GM18951 (cell line): ENCODE results near the gene GALNT2.

Experiments used
- POLR2A ChIP-seq: IDR thresholded peaks from 4 replicates; pipeline ENCODE4 v1.6.1; 2011; ENCODE audit warnings: mild to moderate bottlenecking; ENCODE audit not compliant: insufficient read length, insufficient read depth; ENCODE audit errors: extremely low read depth
- in situ Hi-C: fragments of 300-500 bp; cut with MboI; formaldehyde crosslinking; loops from one replicate; pipeline ENCODE4 v1.12.0; 2022; ENCODE audit warnings: low sequenced_read_pairs, mixed read lengths, inconsistent platforms; ENCODE audit not compliant: unreplicated experiment

The GALNT2 gene

DNA sequence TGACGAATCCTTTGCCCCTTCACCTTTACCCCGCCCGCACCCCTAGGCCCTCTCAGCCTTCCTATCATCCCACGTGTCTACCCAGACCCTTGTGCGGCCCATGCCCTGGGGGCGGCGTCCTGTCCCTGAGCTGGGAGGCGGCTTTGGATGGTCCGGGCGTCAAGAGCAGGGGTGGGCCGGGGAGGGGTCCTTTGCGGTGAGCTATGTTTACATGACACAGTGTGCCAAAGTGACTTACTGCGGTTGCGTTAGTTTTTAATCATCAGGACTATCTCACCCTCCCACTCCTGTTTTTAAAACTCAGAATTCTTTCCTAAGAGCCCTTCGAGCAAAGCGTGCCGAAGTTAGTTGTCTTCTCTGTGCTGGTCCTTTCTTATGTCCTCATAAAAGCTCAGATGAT lies 214.5 kb downstream of the GALNT2 start:
- in situ Hi-C loops = no loop called here

DNA sequence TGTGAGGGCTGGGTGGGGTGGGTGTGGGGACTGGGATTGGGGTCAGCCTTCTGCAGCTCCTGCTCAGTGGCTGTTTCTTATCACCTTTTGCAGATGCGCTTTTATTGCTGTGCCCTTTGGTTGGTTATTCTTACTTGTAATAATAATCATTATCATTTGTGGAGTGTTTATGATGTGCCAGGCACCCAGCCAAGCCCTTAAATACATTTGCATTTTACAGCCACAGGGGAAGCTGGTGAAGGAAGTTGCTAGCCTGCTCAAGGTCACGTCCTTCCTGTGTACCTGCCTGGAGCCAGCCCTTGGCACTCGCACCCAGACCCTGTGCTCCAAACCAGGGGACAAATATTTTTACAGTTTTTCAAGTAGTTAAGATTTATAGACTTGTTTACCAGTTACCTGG lies 215.1 kb downstream of the GALNT2 start:
- no peak for TF ChIP-seq POLR2A
- in situ Hi-C loops = no loop called here

More for the DNA sequence above, 214.5 kb downstream of the GALNT2 start:
- no peak for TF ChIP-seq POLR2A

DNA sequence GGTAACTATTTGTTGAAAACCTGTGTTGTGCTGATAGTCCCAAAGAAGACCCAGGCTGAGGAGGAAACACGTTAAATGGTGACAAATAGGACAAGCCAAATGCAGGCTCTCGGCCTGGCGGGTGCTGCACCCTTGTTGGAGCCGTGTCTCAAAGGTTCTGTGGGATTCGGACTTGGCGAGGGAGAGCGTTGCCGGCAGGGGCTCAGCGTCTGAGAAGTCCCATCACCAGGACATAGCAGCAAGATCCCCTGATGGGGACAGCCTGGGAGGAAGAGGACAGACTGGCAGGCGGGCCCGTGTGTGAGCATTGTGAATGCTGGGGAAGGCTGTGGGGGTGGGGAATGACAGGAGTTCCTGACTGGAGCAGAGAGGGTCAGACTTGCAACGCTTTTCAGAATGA lies 216.6 kb downstream of the GALNT2 start:
- TF ChIP-seq POLR2A = no peak
- in situ Hi-C loops = no loop called here

DNA sequence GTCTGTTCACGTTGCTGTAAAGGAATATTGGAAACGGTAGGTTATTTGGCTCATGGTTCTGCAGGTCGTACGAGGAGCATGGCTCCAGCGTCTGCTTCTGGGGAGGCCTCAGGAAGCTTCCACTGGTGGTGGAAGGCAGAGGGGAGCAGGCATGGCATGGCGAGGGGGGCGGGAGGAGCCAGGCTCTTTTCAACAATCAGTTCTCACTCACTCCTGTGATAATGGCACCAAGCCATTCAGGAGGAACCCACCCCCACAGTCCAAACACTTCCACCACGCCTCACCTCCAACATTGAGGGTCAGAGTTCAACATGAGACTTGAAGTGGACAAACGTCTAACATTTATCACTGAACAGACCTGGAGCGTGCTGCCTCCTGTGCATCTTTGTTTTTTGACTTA lies 217.9 kb downstream of the GALNT2 start:
- TF ChIP-seq POLR2A = no peak
- in situ Hi-C loops = no loop called here

DNA sequence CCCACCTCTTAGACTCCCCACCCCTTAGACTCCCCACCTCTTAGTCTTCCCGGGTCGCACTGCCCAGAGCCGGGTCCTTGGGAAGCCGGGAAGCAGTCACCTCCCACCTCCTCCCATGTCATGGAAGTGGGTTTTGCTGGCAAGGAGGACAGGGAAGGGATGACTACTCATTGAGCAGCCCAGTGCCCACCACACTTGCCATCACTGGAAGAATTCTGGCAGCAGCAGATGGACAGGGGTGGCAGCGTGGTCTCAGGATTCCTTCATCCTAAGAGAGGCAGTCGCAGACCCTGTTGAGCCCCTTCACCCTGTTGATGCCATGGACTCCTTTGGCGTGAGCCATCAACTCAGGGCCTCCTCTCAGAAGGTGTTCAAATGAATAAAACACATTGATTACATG lies 218.3 kb downstream of the GALNT2 start:
- TF ChIP-seq POLR2A = no peak
- in situ Hi-C loops = no loop called here

DNA sequence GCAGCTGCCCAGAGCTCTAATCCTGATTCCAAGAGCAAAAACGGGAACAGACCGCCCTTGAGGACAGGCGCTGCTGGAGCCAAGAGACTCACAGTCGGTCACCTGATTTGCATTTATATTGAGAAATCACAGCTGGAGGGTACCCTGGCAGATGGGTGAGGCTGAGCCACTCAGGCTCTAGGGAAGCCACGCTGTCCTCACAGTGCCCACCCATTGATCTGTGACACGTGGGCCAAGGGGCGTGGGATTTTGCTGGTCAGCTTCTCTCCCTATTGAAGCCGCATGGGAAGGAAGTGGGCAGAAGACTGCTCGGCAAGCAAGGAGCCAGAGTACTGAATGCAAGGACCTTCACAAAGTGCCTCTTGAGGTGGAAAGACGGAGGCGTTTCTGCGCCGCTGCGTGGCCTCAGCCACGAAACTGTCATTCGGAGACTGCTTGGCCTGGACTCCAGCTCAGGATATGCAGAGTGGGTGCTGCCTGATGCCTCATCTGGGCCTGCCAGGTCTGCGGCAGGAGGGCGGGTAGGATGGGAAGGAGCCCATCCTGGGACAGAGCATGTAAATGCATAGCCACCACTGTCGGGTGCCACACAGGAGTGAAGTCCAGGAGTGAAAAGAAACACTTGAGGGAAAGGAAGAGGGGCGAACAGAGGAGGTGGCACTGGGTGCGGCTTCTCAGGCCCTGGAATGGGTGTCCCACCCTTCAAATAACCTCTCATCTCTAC lies 219.3 kb downstream of the GALNT2 start:
- TF ChIP-seq POLR2A = no peak
- in situ Hi-C loops = no loop called here

DNA sequence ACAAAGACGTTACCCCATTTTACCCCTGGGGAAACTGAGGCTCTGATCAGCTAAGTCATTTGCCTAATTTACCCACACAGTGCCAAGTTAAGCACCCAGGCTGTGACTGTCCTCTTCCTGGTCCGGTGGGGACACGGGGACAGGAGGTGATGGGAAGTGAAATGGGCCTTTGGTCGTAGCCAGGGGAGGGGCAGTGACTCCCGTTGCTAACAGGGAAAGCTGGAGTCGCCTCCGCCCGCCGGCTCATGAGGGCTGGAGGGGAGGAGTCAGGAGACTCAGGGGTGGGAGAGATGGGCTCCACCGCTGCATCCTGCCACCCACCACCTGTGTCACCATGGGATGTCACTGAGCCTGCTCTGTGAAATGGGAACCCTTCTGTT lies 219.8 kb downstream of the GALNT2 start:
- in situ Hi-C loops = no loop called here
- TF ChIP-seq POLR2A = no peak

DNA sequence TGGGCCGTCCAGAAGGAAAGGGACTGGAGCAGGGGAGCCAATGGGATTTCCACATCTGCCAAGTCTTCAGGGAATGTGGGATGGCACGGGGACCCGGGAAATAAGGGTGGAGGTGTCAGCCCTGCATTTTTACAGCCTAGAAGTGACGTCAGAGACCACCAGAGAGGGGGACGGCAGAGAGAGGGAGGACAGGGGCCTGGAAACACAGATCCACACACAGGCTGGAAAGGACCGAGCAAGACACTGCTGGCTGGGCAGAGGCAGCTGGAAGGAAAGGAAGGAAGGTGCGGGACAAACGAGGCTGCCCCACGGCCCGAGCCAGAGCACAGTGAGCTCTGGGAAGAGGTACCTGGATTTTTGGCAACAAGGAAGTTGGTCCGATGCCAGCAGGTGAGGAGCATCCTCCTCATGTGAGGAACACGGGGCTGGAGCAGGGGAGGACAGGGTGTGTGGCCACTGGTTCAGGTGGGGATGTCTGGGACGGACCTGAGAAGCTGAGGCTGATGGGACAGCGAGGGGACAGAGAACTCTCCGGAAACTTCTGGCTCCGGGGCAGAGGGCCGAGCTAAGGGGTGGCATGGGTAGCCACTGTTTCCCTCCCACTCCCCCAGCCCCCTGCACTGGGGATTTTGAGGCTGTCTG lies 220.8 kb downstream of the GALNT2 start:
- TF ChIP-seq POLR2A = no peak
- in situ Hi-C loops = no loop called here

DNA sequence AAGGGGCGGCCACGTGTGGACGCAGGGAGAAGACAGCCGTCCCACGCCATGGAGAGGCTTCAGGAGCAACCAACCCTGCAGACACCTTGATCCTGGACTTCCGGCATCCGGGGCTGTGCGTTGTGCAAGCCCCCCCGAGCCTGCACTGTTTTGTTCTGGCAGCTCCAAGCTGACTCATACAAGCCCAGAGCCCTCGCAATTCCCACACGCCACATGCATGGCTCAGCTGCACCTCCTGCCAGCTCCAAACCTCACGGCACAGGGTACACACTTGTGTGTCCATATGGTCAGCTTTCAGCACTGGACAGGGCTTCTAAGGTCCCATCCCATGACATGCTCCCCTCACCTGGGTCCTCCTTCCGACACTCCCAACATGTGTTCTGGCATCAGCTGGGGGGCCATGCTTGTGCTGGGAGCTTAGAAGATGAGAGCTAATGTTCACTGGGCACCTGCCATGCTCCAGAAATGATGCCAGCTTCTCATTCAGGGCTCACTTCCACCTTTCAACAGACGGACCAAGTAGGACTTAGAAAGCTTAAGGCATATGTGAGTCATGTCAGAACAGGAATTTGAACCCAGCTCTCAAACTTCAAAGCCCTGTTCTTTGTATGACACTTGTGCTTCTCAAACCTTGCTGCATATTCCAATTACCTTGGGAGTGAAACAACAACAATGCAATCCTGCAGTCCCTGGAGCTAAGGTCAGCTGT lies 221.8 kb downstream of the GALNT2 start:
- TF ChIP-seq POLR2A = no peak
- in situ Hi-C loops = no loop called here

DNA sequence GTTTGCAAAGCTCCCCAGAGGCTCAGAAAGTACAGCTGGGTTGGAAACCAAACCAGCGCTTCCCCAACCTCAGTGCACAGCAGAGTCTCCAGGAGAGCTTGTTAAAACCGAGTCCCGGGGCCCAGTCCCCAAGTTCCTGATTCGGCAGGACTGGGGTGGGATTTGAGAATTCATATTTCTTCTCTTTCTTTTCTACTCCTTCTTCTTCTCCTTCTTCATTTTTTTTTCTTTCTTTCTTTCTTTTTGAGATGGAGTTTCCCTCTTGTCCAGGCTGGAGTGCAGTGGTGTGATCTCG lies 222.3 kb downstream of the GALNT2 start:
- in situ Hi-C loops = no loop called here
- TF ChIP-seq POLR2A = no peak

DNA sequence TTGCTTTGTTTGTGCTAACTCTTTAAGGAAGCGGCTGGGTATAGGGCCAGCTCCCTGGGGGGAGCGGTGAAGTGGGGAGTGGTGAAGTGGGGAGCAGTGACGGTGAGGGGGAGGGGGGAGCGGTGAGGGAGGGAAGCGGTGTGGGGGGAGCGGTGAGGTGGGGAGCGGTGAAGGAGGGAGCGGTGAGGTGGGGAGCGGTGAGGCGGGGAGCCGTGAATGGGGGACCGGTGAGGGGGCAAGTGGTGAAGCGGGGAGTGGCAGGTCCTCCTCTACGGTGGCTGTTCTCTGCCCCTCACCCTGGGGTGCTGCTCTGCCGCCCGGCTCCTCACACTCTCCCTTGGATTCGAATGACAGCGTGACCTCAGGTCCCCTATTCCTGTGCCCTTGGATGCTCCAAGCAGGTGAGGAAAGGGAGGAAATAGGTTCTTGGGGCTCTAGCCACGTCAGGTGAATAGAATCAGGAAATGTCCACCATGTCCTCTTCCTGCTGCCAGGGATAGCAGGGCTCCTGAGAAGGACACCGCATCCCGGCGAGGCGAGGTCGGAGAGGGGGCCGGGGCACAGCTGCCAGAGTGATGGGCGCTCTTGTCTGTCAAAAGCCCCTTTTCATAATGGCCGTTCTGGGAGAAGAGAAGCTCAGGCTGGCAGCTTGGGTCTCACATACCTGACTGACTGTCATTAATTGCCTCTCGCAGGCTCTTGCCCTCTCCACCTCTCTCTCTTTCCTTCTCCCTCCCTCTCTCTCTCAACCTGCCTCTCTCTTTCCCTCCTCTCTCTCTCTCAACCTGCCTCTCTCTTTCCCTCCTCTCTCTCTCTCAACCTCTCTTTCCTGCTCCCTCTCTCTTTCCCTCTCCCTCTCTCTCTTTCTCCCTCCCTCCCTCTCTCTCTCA lies 224.9 kb downstream of the GALNT2 start:
- in situ Hi-C loops = no loop called here
- no peak for TF ChIP-seq POLR2A

DNA sequence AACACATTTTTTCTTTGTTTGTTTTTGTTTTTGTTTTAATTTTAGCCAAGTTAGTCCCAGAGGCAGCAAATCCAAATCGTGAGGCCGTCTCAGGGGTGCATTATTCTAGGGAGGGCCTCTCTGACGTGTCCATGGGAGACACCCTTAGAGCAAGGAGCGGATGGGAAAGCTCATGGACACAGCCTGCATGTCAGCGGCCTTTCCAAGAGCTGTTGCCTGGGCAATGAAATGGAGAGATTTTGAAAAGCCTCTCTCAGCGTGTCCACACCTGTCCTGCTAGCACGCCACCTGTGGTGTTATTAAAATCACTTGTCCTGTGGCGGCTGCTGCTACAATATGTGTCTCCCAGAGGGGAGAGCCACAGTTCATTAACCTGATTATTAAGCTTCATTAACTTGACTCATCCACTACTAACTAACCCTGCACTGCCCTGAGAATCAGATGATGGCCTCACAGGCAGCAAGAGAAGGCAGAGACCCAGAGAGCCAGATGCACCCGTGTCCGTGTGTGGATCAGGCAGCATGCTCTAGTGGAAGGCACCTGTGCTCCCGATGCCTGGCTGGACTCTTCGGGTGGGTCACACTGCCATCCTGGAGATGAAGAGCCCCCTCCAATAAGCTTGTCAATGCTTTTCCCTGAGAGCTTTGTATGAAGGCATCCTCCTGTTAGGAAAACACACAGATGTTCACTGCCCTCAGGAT lies 225.8 kb downstream of the GALNT2 start:
- no peak for TF ChIP-seq POLR2A
- in situ Hi-C loops = no loop called here

DNA sequence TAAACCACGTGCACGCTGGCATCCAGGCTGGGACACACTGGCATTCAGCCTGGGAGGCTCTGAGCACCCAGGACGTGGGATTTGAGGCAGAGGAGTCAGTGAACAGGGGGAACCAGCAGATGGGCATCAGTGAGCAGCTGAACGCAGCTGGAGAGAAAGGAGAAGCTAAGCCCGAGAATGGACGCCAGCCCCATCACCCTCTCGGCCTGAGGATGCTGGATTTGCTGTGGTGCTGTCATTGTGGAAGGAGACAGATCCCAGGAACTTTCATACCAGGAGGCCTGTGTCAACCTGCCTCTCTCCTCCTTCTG lies 226.3 kb downstream of the GALNT2 start:
- in situ Hi-C loops = no loop called here
- no peak for TF ChIP-seq POLR2A
